ENCODE data around the gene ARFGEF3. TPM values are rescaled to one million over a fixed set of nuclear protein-coding genes. Genes with fewer than 3 reads are reported as not detected.

ARFGEF3 gene
- total RNA-seq, 3 donors from 2014 or later: 10.1 to 24.3 (median 21.1) TPM

- intact Hi-C loops (cut with DNase I, micrococcal nuclease): no loop called here
- DNase-seq (no peak), ATAC-seq (no peak)
- Histone ChIP-seq H3K36me3 (ENCODE audit: low read depth) (no peaks in the 10 kb centered on the region), H3K9me3 (no peaks in the 10 kb centered on the region), H3K4me1 (ENCODE audit: low read depth) (no peaks in the 10 kb centered on the region), H3K4me3 (no peak overlapping the region)
- TF ChIP-seq, protein P1, sequence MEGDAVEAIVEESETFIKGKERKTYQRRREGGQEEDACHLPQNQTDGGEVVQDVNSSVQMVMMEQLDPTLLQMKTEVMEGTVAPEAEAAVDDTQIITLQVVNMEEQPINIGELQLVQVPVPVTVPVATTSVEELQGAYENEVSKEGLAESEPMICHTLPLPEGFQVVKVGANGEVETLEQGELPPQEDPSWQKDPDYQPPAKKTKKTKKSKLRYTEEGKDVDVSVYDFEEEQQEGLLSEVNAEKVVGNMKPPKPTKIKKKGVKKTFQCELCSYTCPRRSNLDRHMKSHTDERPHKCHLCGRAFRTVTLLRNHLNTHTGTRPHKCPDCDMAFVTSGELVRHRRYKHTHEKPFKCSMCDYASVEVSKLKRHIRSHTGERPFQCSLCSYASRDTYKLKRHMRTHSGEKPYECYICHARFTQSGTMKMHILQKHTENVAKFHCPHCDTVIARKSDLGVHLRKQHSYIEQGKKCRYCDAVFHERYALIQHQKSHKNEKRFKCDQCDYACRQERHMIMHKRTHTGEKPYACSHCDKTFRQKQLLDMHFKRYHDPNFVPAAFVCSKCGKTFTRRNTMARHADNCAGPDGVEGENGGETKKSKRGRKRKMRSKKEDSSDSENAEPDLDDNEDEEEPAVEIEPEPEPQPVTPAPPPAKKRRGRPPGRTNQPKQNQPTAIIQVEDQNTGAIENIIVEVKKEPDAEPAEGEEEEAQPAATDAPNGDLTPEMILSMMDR (IDR thresholded peaks at IDR 0.05): no peak
Observed at GRCh38 chr6:138378463-138378862, 216.7 kb downstream of the ARFGEF3 start.

- DNase-seq: no peak
- H3K9me3 ChIP-seq: no peaks in the 10 kb centered on the region
- H3K4me3 ChIP-seq: no peak overlapping the region
- TF ChIP-seq, protein P1 (IDR thresholded peaks at IDR 0.05): no peak
- no peaks in the 10 kb centered on the region for H3K36me3 ChIP-seq (ENCODE audit: low read depth)
- H3K4me1 ChIP-seq (ENCODE audit: low read depth): peaks cover 5% of the 10 kb centered on the region
- intact Hi-C loops (cut with DNase I, micrococcal nuclease): no loop called here
- ATAC-seq: no peak
Observed at GRCh38 chr6:138382498-138383265, 220.9 kb downstream of the ARFGEF3 start.

DNA sequence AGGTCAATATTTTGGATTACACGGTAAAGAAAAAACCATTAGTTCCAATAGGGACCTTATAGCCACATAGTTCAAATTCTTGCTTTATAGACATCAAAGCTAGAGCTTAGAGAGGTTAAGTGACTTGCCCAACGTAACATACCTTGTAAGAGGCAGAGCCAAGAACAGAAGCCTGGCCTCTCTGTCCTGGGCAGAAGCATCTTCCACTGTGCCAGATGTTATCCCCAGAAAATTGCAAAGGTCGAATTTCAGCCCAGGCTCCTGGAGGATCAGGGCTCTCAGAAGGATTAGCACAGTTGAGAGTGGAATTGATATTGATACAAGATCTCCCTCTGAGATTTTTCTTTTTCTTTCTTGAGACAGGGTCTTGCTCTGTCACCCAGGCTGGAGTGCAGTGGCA, 222.0 kb downstream of the ARFGEF3 start:
- peaks cover 5% of the 10 kb centered on the region for H3K4me1 ChIP-seq (ENCODE audit: low read depth)
- H3K36me3 ChIP-seq (ENCODE audit: low read depth): no peaks in the 10 kb centered on the region
- DNase-seq: no peak
- H3K4me3 ChIP-seq: no peak overlapping the region
- TF ChIP-seq, protein P1 (IDR thresholded peaks at IDR 0.05): no peak
- H3K9me3 ChIP-seq: no peaks in the 10 kb centered on the region
- no peak for ATAC-seq
- intact Hi-C loops (cut with DNase I, micrococcal nuclease): no loop called here

DNA sequence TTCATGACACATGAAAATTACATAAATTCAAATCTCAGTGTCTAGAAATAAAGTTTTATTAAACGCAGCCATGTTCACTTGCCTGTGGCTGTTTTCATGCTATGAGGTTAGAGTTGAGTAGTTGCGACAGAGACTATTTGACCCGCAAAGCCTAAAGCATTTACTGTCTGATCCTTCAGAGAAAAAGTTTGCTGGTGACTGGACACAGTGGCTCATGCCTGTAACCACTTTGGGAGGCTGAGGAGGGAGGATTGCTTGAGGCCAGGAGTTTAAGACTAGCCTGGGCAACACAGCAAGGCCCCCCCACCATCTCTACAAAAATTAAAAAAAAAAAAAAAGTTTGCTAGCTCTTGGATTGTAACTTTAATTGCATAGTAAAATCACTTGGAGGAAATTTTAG, 225.2 kb downstream of the ARFGEF3 start:
- H3K9me3 ChIP-seq: no peaks in the 10 kb centered on the region
- TF ChIP-seq, protein P1 (IDR thresholded peaks at IDR 0.05): no peak
- intact Hi-C loops (cut with DNase I, micrococcal nuclease): no loop called here

GRCh38 chr6:138387577-138388368, 226.0 kb downstream of the ARFGEF3 start:
- H3K4me3 ChIP-seq: no peak overlapping the region
- peaks cover 5% of the 10 kb centered on the region for H3K4me1 ChIP-seq (ENCODE audit: low read depth)
- TF ChIP-seq, protein P1 (IDR thresholded peaks at IDR 0.05): no peak
- no peaks in the 10 kb centered on the region for H3K9me3 ChIP-seq
- H3K36me3 ChIP-seq (ENCODE audit: low read depth): no peaks in the 10 kb centered on the region
- intact Hi-C loops (cut with DNase I, micrococcal nuclease): no loop called here
- ATAC-seq: peak; percentile 33
- no peak for DNase-seq

More for the DNA sequence above, 225.2 kb downstream of the ARFGEF3 start:
- no peaks in the 10 kb centered on the region for H3K36me3 ChIP-seq (ENCODE audit: low read depth)
- DNase-seq (no peak), ATAC-seq (no peak)
- H3K4me3 ChIP-seq: no peak overlapping the region
- H3K4me1 ChIP-seq (ENCODE audit: low read depth): peaks cover 5% of the 10 kb centered on the region

Measured in mucosa of descending colon (tissue), 3 donors.